Panc1 (cell line): ENCODE measurements around the gene PPIB. TPM values are rescaled to one million over a fixed set of nuclear protein-coding genes. Genes with fewer than 3 reads are reported as not detected.

Experiments
- ATAC-seq: fragments of 200-7000 bp; cut with Tn5 transposase; 2 replicates; pipeline ENCODE4 v1.9.1; 2020; ENCODE audit warnings: mild to moderate bottlenecking, moderate library complexity
- BruUV-seq: library from RNA; stranded (reverse); fragments of 400-500 nt; replicated peaks from 2 replicates; lab custom pipeline; 2021; lab: Mats Ljungman, UMichigan
- CTCF ChIA-PET: fragments of 300-600 bp; sonication (Branson Sonifier 250); formaldehyde crosslinking; loops from one replicate; lab custom pipeline; 2022; ENCODE audit warnings: antibody characterized with exemption; lab: Charles Lee
- POLR2A ChIA-PET: fragments of 300-600 bp; sonication (Branson Sonifier 250); formaldehyde crosslinking; loops from one replicate; lab custom pipeline; 2022; ENCODE audit warnings: antibody characterized with exemption; lab: Charles Lee
- DNase-seq: peaks from one replicate; pipeline ENCODE4 v3.0.0-alpha.2; 2010; ENCODE audit warnings: low read depth, low spot score
- H3K27ac ChIP-seq: 2 replicates; pipeline ENCODE4 v1.5.1; 2011; ENCODE audit warnings: mild to moderate bottlenecking, low read length, inconsistent platforms
- H3K27me3 ChIP-seq: fragments of 200-500 bp; sonication (Bioruptor generic); 2 replicates; pipeline ENCODE4 v1.6.0; 2014; ENCODE audit warnings: low read length, inconsistent platforms; ENCODE audit not compliant: control insufficient read depth, insufficient read depth
- H3K36me3 ChIP-seq: fragments of 200-500 bp; sonication (Bioruptor generic); 2 replicates; pipeline ENCODE4 v1.5.1; 2014; ENCODE audit warnings: inconsistent platforms, mild to moderate bottlenecking, low read length, moderate library complexity; ENCODE audit not compliant: control insufficient read depth, insufficient read depth
- H3K4me1 ChIP-seq: 2 replicates; pipeline ENCODE4 v1.5.1; 2011; ENCODE audit warnings: inconsistent platforms, mild to moderate bottlenecking, low read length, moderate library complexity; ENCODE audit not compliant: control insufficient read depth, insufficient read depth
- H3K4me3 ChIP-seq, 2 experiments: 2 replicates each; pipeline ENCODE4 v1.5.1; 2011 to 2012; ENCODE audit warnings: low read depth in 2 of 2, low read length in 2 of 2, mild to moderate bottlenecking in 2 of 2, inconsistent platforms in 1 of 2, moderate library complexity in 1 of 2
- H3K9me3 ChIP-seq: fragments of 200-500 bp; sonication (Bioruptor generic); 2 replicates; pipeline ENCODE4 v1.5.1; 2014; ENCODE audit warnings: low read depth, mild to moderate bottlenecking, inconsistent platforms, low read length, moderate library complexity; ENCODE audit not compliant: control insufficient read depth, insufficient read depth
- POLR2AphosphoS5 ChIP-seq: IDR thresholded peaks from 2 replicates; pipeline ENCODE4 v1.6.1; 2012; ENCODE audit warnings: mild to moderate bottlenecking, low read depth, low read length, moderate library complexity
- REST ChIP-seq, 2 experiments: IDR thresholded peaks; 2 replicates each; pipeline ENCODE4 v1.6.1; 2011 to 2012; ENCODE audit warnings: low read depth in 2 of 2, control low read depth in 1 of 2, low read length in 1 of 2, mild to moderate bottlenecking in 1 of 2, moderate library complexity in 1 of 2; ENCODE audit not compliant: insufficient read depth in 1 of 2
- SIN3A ChIP-seq: IDR thresholded peaks from 2 replicates; pipeline ENCODE4 v1.6.1; 2012; ENCODE audit warnings: low read depth, mild to moderate bottlenecking, low read length, moderate library complexity, borderline replicate concordance; ENCODE audit not compliant: insufficient read depth
- TCF7L2 ChIP-seq: IDR thresholded peaks from 2 replicates; pipeline ENCODE4 v1.6.1; 2011; ENCODE audit warnings: mild to moderate bottlenecking, low read depth, low read length, inconsistent platforms
- in situ Hi-C: cut with HindIII; loops from 2 replicates; pipeline ENCODE4 v1.10.0; 2016; ENCODE audit warnings: low sequenced_read_pairs, low pct_unique_long_range_greater_than_20kb
- intact Hi-C: fragments of 100-400 bp; cut with micrococcal nuclease; formaldehyde crosslinking; loops from one replicate; pipeline ENCODE4 v1.10.0; 2022; ENCODE audit not compliant: unreplicated experiment
- total RNA-seq: library from RNA; stranded (reverse); gene quantifications from one replicate; pipeline ENCODE4 v1.2.1, GENCODE V29; 2021; ENCODE audit not compliant: unreplicated experiment
- TF ChIP-seq, protein P1 (sequence below): fragments of 450-650 bp; IDR thresholded peaks from 2 replicates; pipeline ENCODE4 v1.5.1; 2017; ENCODE audit warnings: mild to moderate bottlenecking

Gene PPIB
- total RNA-seq, 1 experiment from 2014 or later: 407 TPM

GRCh38 chr15:64155802-64156651 lies 6.8 kb downstream of the PPIB start:
- POLR2A ChIA-PET: interaction anchor here (0.5 to 0.7 kb wide), 3 partner anchors 7 to 487 kb away, joined by 3 to 6 read pairs (median 6); partner anchors contain the start of gene PPIB
- in situ Hi-C loops: no loop called here
- no peaks in the 10 kb centered on the region for H3K9me3 ChIP-seq
- CTCF ChIA-PET: no interaction called here
- TSS peak; percentile 60 for BruUV-seq
- no peak overlapping the region for H3K4me3 ChIP-seq
- peaks cover 9% of the 10 kb centered on the region for H3K4me1 ChIP-seq
- no peak overlapping the region for H3K27ac ChIP-seq
- H3K27me3 ChIP-seq: no peaks in the 10 kb centered on the region
- TF ChIP-seq SIN3A (no peak), TCF7L2 (no peak), REST (IDR thresholded peaks at IDR 0.05; ENCODE audit: insufficient read depth in 1 of 2, low read depth in 2 of 2, low read length in 1 of 2) (no peak), POLR2AphosphoS5 (no peak; the same call in 1 of the 2 replicates)
- TF ChIP-seq, protein P1, sequence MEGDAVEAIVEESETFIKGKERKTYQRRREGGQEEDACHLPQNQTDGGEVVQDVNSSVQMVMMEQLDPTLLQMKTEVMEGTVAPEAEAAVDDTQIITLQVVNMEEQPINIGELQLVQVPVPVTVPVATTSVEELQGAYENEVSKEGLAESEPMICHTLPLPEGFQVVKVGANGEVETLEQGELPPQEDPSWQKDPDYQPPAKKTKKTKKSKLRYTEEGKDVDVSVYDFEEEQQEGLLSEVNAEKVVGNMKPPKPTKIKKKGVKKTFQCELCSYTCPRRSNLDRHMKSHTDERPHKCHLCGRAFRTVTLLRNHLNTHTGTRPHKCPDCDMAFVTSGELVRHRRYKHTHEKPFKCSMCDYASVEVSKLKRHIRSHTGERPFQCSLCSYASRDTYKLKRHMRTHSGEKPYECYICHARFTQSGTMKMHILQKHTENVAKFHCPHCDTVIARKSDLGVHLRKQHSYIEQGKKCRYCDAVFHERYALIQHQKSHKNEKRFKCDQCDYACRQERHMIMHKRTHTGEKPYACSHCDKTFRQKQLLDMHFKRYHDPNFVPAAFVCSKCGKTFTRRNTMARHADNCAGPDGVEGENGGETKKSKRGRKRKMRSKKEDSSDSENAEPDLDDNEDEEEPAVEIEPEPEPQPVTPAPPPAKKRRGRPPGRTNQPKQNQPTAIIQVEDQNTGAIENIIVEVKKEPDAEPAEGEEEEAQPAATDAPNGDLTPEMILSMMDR: no peak
- no peak for ATAC-seq
- H3K36me3 ChIP-seq: peaks cover 13% of the 10 kb centered on the region
- intact Hi-C loops: no loop called here
- DNase-seq: no peak

- peak overlapping the region; percentile 62 for H3K27ac ChIP-seq
- ChIA-PET POLR2A (no interaction called here), CTCF (interaction anchor here (0.5 to 2.2 kb wide), 18 partner anchors 9 to 671 kb away, joined by 3 to 12 read pairs (median 5); partner anchors contain the start of genes CIAO2A and PPIB)
- H3K9me3 ChIP-seq: no peaks in the 10 kb centered on the region
- DNase-seq (peak; percentile 72), ATAC-seq (peak; percentile 88)
- H3K36me3 ChIP-seq: peaks cover 3% of the 10 kb centered on the region; the same call in 1 of the 2 replicates
- in situ Hi-C loops: no loop called here
- H3K4me1 ChIP-seq: peaks cover 9% of the 10 kb centered on the region
- no TSS peak for BruUV-seq
- intact Hi-C loops: no loop called here
- H3K27me3 ChIP-seq: no peaks in the 10 kb centered on the region
- no peak overlapping the region for H3K4me3 ChIP-seq
- TF ChIP-seq REST (IDR thresholded peaks at IDR 0.05; ENCODE audit: insufficient read depth in 1 of 2, low read depth in 2 of 2, low read length in 1 of 2): 0 out of 4 replicates have a peak, but pooled peaks of 1 of the 2 experiments have one; percentile 30
- no peak for TF ChIP-seq TCF7L2
- TF ChIP-seq, protein P1: peak; percentile 99
- TF ChIP-seq POLR2AphosphoS5: peak; percentile 87
- TF ChIP-seq SIN3A: no peak
Measured at GRCh38 chr15:64153480-64154367, 9.1 kb downstream of the PPIB start.
